WERI-Rb-1 (cell line): ENCODE measurements around the gene CHODL.

Experiments used
- DNase-seq: peaks from one replicate; pipeline ENCODE4 v3.0.0-alpha.2; 2020
- H3K27ac ChIP-seq: fragments of 250-450 bp; sonication (Bioruptor Pico); 2 replicates; pipeline ENCODE4 v1.5.1; 2020; ENCODE audit warnings: mild to moderate bottlenecking, moderate library complexity
- H3K27me3 ChIP-seq: fragments of 250-450 bp; sonication (Bioruptor Pico); 2 replicates; pipeline ENCODE4 v1.5.1; 2021; ENCODE audit warnings: mild to moderate bottlenecking, low read depth, moderate library complexity; ENCODE audit not compliant: insufficient read depth, severe bottlenecking
- H3K36me3 ChIP-seq: fragments of 250-450 bp; sonication (Bioruptor Pico); 2 replicates; pipeline ENCODE4 v1.5.1; 2020; ENCODE audit warnings: mild to moderate bottlenecking, moderate library complexity
- H3K4me3 ChIP-seq: 2 replicates; pipeline ENCODE4 v1.5.1; 2011; ENCODE audit warnings: low read depth, mild to moderate bottlenecking, control low read depth, low read length
- H3K9me3 ChIP-seq: fragments of 250-450 bp; sonication (Bioruptor Pico); 2 replicates; pipeline ENCODE4 v1.5.1; 2021; ENCODE audit warnings: mild to moderate bottlenecking, moderate library complexity; ENCODE audit not compliant: severe bottlenecking
- CTCF ChIP-seq: IDR thresholded peaks from 2 replicates; pipeline ENCODE4 v1.5.1; 2011; ENCODE audit warnings: low read depth, mild to moderate bottlenecking, control low read depth, inconsistent platforms, low read length

CHODL gene

GRCh38 chr21:18268906-18269305 lies 24.3 kb downstream of the CHODL start:
- Histone ChIP-seq H3K27me3 (no peaks in the 10 kb centered on the region), H3K27ac (no peak overlapping the region), H3K36me3 (no peaks in the 10 kb centered on the region), H3K9me3 (no peaks in the 10 kb centered on the region), H3K4me3 (no peak overlapping the region)
- TF ChIP-seq CTCF, result no peak
- DNase-seq, result no peak

DNA sequence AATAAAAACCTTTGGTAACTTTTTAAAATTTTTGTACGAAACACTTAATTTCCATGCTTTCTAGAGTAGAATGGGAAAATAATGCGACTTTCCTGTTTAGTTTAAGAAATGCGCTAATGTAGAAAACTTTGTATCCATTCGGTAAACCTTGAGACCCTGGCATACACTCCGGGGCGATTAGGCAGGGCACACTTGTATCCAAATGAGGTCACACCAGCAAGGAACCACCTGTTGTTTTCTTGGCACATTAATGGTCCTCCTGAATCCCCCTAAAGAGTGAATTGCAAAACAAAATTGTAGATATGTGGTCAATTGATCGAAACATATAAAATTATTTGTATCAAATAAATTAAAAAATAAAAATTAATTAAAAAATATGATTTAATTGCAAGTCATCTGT lies 25.2 kb downstream of the CHODL start:
- H3K36me3 ChIP-seq, result no peaks in the 10 kb centered on the region
- no peak overlapping the region for H3K4me3 ChIP-seq
- no peak overlapping the region for H3K27ac ChIP-seq
- no peak for DNase-seq
- no peaks in the 10 kb centered on the region for H3K9me3 ChIP-seq
- no peak for TF ChIP-seq CTCF
- H3K27me3 ChIP-seq, result no peaks in the 10 kb centered on the region

DNA sequence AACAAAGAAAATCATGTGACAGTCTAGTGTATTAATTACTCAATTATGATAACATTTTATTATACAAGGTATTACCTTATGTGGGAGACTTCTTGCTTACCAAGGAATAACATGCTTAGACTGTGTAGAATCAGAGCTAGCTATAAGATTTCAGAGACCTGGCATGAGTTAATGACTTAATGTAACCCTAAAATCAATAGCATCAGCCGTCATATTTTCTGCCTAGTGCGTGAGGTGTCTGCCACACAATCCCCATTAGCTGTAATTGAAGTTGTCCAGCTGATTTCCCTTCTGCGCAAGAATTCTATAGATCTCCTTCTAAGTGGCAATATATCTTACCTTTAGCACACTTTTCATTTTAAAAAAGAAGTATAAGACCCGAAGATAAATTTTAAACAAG lies 28.8 kb downstream of the CHODL start:
- Histone ChIP-seq H3K27ac (no peak overlapping the region), H3K9me3 (no peaks in the 10 kb centered on the region), H3K4me3 (no peak overlapping the region), H3K27me3 (no peaks in the 10 kb centered on the region), H3K36me3 (no peaks in the 10 kb centered on the region)
- no peak for DNase-seq
- no peak for TF ChIP-seq CTCF

- DNase-seq, result no peak
- H3K27ac ChIP-seq, result no peak overlapping the region
- H3K36me3 ChIP-seq, result no peaks in the 10 kb centered on the region
- H3K9me3 ChIP-seq, result no peaks in the 10 kb centered on the region
- no peak for TF ChIP-seq CTCF
- no peaks in the 10 kb centered on the region for H3K27me3 ChIP-seq
- no peak overlapping the region for H3K4me3 ChIP-seq
Measured at GRCh38 chr21:18274370-18274769, 29.7 kb downstream of the CHODL start.

DNA sequence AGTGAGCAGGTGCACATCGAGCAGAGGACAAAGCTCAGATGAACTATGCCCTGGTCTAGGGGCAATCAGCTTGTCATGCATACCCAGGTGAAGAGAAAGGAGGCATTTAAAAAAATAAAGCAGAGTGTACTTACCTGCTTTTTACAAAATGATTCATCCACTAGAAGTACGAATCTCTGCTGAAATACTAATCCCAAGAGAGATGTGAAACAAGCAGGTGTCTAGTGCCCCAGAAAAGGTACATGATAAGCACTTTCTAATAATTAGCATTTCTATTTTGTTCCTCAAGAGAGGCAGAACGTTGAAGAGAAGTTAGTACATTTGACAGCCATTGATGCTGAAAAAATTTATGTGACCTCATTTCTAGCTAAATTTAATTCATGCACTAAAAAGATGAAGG lies 31.1 kb downstream of the CHODL start:
- Histone ChIP-seq H3K27me3 (no peaks in the 10 kb centered on the region), H3K36me3 (no peaks in the 10 kb centered on the region), H3K9me3 (no peaks in the 10 kb centered on the region), H3K27ac (no peak overlapping the region), H3K4me3 (no peak overlapping the region)
- TF ChIP-seq CTCF, result no peak
- DNase-seq, result no peak

GRCh38 chr21:18285379-18285778 lies 40.7 kb downstream of the CHODL start:
- no peak for TF ChIP-seq CTCF

More at GRCh38 chr21:18285379-18285778, 40.7 kb downstream of the CHODL start:
- H3K27me3 ChIP-seq, result no peaks in the 10 kb centered on the region
- no peak for DNase-seq
- no peaks in the 10 kb centered on the region for H3K36me3 ChIP-seq
- no peaks in the 10 kb centered on the region for H3K9me3 ChIP-seq
- H3K27ac ChIP-seq, result no peak overlapping the region
- no peak overlapping the region for H3K4me3 ChIP-seq
